ENCODE results near the gene TOMM6.

TOMM6 gene

DNA sequence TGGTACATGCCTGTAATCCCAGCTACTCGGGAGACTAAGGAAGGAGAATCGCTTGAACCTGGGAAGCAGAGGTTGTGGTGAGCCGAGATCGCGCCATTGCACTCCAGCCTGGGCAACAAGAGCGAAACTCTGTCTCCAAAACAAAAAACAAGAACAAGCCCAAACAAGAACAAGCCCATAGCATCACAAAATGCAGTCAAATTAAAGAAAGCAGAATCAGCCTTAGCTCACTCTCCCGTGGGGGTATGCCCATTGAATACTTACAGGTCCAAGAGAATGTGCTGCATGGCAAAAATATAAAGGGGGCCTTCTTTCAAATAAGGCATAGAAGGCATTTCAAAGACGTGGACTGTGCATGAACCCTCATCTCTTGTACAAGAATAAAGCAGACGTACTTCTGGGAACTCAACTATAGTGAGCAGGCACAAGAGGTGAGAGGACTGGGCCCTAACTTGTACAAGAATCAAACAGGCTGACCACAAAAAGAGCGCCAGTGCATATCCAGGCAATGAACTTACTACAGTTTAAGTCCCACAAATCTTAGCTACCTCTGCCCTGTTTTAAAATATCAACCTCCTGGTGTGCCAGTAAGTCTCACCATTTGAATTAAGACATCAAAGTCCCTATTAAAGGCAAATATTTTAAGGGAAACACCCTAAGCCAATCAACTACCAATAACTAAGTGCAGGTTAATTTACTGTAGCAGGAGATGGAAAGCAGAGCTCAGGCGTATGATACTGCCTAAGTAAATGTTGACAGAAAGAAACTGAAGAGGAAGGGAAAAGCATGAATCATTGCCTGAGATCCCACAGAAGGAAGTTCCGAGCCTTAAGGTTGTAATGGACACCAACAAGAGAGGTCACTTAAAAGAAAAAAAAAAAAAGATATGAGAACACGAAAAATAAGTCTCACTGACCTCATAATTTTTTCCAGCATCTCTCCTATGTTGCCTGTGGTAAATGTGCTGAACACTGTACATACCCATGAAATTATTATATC, 37.4 kb downstream of the TOMM6 start:
- no peak for DNase-seq (ENCODE audit: low read depth)

DNA sequence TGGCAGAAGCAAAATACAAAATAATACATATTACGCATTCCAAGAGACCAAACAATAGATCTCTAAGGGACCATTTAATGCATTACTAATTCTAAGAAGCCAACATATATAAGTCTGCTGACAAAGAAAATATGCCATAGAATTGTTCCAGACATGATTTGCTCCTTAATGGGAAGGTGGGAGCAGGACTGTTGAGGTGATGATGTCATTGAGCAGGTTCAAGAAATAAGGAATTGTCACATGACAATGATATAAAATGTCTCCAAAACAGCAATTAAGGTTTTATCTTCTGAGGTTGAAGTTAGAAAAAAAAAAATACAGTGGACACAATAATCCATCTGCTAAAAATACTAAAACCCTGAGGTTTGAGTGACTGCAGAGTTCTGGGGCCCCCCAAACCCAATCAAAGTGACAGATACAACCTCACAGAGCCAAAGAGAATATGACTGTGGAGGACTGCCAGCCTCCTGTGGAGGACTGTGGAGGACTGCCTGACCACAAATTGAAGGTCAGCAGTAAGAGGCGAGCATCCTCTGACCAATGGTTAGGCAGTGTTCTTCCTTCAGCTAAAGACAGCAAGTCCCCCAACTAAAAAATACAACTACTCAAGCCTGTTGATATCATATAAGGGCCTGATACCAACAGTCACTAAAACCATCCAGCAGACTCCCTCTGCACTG, 39.0 kb downstream of the TOMM6 start:
- DNase-seq (ENCODE audit: low read depth), result no peak

DNA sequence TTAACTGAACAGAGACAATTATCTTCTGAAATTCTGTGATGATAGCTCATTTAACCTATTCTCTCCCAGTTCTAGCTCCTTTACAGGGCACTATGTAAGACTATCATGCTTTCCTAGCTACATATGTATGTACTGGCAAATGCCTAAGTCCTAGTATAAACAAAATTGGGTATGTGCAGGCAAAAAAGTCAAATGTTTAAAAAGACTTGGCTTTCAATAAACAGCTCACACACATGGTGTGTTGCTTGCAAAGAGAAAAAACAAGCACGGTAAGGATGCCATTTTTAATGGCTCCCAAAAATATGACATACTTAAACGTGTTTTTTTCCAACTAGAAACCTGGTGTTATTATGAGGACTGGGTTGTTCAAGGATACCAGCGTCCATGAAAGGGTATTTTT, 44.8 kb downstream of the TOMM6 start:
- DNase-seq (ENCODE audit: low read depth), result no peak

DNA sequence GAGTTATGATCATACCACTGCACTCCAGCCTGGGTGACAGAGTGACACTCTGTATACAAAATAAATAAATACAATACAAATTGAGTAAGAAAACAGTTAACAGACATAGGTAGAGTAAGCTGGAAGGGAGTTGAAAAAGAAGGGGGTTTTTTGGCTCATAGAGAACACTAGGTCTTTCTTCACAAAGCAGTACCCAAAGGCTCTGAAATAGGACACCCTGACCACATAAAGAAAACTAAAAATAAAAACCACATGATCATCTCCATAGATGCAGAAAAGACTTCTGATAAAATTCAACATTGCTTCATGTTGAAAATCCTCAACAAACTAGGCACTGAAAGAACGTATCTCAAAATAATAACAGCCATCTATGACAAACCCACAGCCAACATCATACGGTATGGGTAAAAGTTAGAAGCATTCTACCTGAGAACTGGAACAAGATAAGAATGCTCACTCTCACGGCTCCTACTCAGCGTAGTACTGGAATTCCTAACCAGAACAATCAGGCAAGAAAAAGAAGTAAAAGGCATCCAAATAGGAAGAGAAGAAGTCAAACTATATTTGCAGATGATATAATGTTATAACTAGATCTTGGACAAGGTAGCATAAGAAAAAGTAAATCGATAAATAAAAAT, 48.6 kb downstream of the TOMM6 start:
- DNase-seq (ENCODE audit: low read depth), result no peak

DNA sequence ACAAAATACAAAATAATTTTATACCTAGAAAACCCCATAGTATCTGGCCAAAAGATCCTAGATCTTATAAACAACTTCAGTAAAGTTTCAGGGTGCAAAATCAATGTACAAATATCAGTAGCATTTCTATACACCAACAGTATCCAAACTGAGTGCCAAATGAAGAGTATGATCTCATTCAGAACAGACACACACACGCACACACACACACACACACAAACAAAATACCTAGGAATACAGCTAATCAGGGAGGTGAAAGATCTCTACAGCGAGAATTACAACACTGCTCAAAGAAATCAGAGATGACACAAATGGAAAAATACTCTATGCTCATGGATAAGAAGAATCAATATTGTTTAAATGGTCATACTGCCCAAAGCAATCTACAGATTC, 49.2 kb downstream of the TOMM6 start:
- DNase-seq (ENCODE audit: low read depth), result no peak

Data from stimulated activated CD4-positive, alpha-beta T cell treated with anti-CD3 and anti-CD28 coated beads, Interleukin-2, amount 100 ng/mL, for 4 hours (primary cell).